GM12874 (cell line): ENCODE results near the gene TPO.

Experiments used
- CTCF ChIP-seq: IDR thresholded peaks from 2 replicates; pipeline ENCODE4 v1.5.1; 2011; ENCODE audit warnings: low read depth, mild to moderate bottlenecking, control low read depth, low read length, moderate library complexity; ENCODE audit not compliant: insufficient read depth

Gene TPO

GRCh38 chr2:1584691-1585485 is 171.6 kb downstream of the TPO start:
- TF ChIP-seq CTCF, result no peak

- no peak for TF ChIP-seq CTCF
Measured at GRCh38 chr2:1585635-1586034, 172.4 kb downstream of the TPO start.

- no peak for TF ChIP-seq CTCF
Measured at GRCh38 chr2:1586251-1586922, 173.1 kb downstream of the TPO start.

- no peak for TF ChIP-seq CTCF
Measured at GRCh38 chr2:1586923-1587840, 173.9 kb downstream of the TPO start.

GRCh38 chr2:1588051-1588977 is 175.1 kb downstream of the TPO start:
- no peak for TF ChIP-seq CTCF

- TF ChIP-seq CTCF, result no peak
Measured at GRCh38 chr2:1588978-1589621, 175.8 kb downstream of the TPO start.
